ENCODE measurements around the gene GRK7. TPM values are rescaled to one million over a fixed set of nuclear protein-coding genes. Genes with fewer than 3 reads are reported as not detected.
"Not testable (repeated sequence)": the region's sequence is repeated elsewhere in the genome, so short reads cannot be mapped to it uniquely, and the experiment has no call there.

Gene GRK7
- total and polyA plus RNA-seq, 5 donors = not detected

GRCh38 chr3:141754032-141754431, 9.2 kb upstream of the GRK7 start:
- no peak for DNase-seq
- intact Hi-C loops (cut with DNase I) = no loop called here
- 92% methylated on average over 1 of the region's 1 CpG for WGBS
- no peak overlapping the region for H3K27ac ChIP-seq (ENCODE audit: low read length)
- H3K9me3 ChIP-seq (ENCODE audit: control insufficient read depth, low read length) = no peaks in the 10 kb centered on the region
- H3K4me3 ChIP-seq (ENCODE audit: low read length) = no peak overlapping the region
- H3K4me1 ChIP-seq (ENCODE audit: control insufficient read depth, insufficient read depth, low read length) = no peaks in the 10 kb centered on the region
- no peak for ATAC-seq
- H3K27me3 ChIP-seq (ENCODE audit: control insufficient read depth, insufficient read depth) = no peaks in the 10 kb centered on the region

DNA sequence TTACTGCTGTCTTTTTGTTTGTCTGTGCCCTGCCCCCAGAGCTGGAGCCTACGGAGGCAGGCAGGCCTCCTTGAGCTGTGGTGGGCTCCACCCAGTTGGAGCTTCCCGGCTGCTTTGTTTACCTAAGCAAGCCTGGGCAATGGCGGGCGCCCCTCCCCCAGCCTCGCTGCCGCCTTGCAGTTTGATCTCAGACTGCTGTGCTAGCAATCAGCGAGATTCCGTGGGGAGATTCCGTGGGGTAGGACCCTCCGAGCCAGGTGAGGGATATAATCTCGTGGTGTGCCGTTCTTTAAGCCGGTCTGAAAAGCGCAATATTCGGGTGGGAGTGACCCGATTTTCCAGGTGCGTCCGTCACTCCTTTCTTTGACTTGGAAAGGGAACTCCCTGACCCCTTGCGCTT, 656 bp upstream of the GRK7 start:
- intact Hi-C loops (cut with DNase I); H3K27me3 ChIP-seq (ENCODE audit: control insufficient read depth, insufficient read depth); H3K4me3 ChIP-seq (ENCODE audit: low read length); DNase-seq; H3K27ac ChIP-seq (ENCODE audit: low read length); H3K9me3 ChIP-seq (ENCODE audit: control insufficient read depth, low read length); H3K4me1 ChIP-seq (ENCODE audit: control insufficient read depth, insufficient read depth, low read length); ATAC-seq: not testable (repeated sequence)
- 85% methylated on average over 17 of the region's 19 CpGs for WGBS

GRCh38 chr3:141764045-141764444, 837 bp downstream of the GRK7 start:
- no peaks in the 10 kb centered on the region for H3K4me1 ChIP-seq (ENCODE audit: control insufficient read depth, insufficient read depth, low read length)
- 94% methylated on average over 2 of the region's 2 CpGs for WGBS
- H3K4me3 ChIP-seq (ENCODE audit: low read length) = no peak overlapping the region
- intact Hi-C loops (cut with DNase I) = no loop called here
- no peak for DNase-seq
- no peak overlapping the region for H3K27ac ChIP-seq (ENCODE audit: low read length)
- no peaks in the 10 kb centered on the region for H3K27me3 ChIP-seq (ENCODE audit: control insufficient read depth, insufficient read depth)
- ATAC-seq = no peak
- H3K9me3 ChIP-seq (ENCODE audit: control insufficient read depth, low read length) = no peaks in the 10 kb centered on the region

- DNase-seq (no peak), ATAC-seq (no peak)
- Histone ChIP-seq H3K4me3 (ENCODE audit: low read length) (no peak overlapping the region), H3K9me3 (ENCODE audit: control insufficient read depth, low read length) (no peaks in the 10 kb centered on the region), H3K27me3 (ENCODE audit: control insufficient read depth, insufficient read depth) (no peaks in the 10 kb centered on the region), H3K27ac (ENCODE audit: low read length) (no peak overlapping the region), H3K4me1 (ENCODE audit: control insufficient read depth, insufficient read depth, low read length) (no peaks in the 10 kb centered on the region)
- intact Hi-C loops (cut with DNase I) = no loop called here
- 94% methylated on average over 1 of the region's 1 CpG for WGBS
These were observed 1.3 kb downstream of the GRK7 start for GRCh38 chr3:141764465-141764864.

DNA sequence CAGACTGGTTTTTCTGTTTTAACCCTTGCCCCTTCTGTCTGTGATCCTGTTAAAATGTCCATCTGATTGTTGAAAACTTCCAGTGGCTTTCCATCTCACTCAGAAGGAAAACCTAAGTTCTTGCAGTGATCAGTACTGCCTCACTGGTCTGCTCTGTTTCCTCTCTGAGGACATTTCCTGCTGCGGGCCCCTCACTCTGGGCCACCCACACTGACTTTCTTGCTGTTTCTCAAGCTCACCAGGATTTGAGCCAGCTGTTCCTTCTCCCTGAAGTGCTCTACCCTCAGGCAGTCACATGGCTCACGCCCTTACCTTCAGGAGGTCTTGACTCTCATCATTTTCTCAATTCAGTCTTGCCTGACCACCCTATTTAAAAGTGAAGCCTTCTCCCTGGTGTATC, 1.8 kb downstream of the GRK7 start:
- no peak overlapping the region for H3K27ac ChIP-seq (ENCODE audit: low read length)
- H3K4me3 ChIP-seq (ENCODE audit: low read length) = no peak overlapping the region
- no peaks in the 10 kb centered on the region for H3K27me3 ChIP-seq (ENCODE audit: control insufficient read depth, insufficient read depth)
- WGBS = 76% methylated on average over 2 of the region's 2 CpGs
- no peaks in the 10 kb centered on the region for H3K4me1 ChIP-seq (ENCODE audit: control insufficient read depth, insufficient read depth, low read length)
- DNase-seq (no peak), ATAC-seq (no peak)
- intact Hi-C loops (cut with DNase I) = no loop called here
- H3K9me3 ChIP-seq (ENCODE audit: control insufficient read depth, low read length) = no peaks in the 10 kb centered on the region

DNA sequence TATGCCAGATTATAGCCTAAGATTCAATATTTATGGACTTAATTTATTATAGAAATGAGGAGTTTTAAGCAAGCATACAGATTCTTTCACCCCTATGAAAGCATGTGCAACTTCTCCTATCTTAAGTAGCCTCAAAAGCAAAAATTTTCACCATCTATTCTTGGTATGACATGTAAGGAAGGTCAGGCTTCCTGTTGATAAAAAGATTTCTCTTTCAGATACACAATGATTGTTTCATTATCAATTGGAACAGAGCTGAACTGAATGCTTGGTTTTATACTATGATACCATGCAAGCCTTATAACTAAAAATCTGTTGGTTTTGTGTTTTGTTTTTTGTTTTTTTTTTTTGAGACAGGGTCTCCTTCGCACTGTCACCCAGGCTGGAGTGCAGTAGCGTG, 3.9 kb downstream of the GRK7 start:
- no peak for DNase-seq
- Histone ChIP-seq H3K9me3 (ENCODE audit: control insufficient read depth, low read length) (no peaks in the 10 kb centered on the region), H3K27me3 (ENCODE audit: control insufficient read depth, insufficient read depth) (no peaks in the 10 kb centered on the region), H3K4me1 (ENCODE audit: control insufficient read depth, insufficient read depth, low read length) (no peaks in the 10 kb centered on the region), H3K4me3 (ENCODE audit: low read length) (no peak overlapping the region), H3K27ac (ENCODE audit: low read length) (no peak overlapping the region)
- ATAC-seq = no peak
- intact Hi-C loops (cut with DNase I) = no loop called here
- WGBS = 83% methylated on average over 2 of the region's 2 CpGs

GRCh38 chr3:141769221-141769894, 6.2 kb downstream of the GRK7 start:
- 45% methylated on average over 6 of the region's 6 CpGs for WGBS
- H3K4me3 ChIP-seq (ENCODE audit: low read length) = no peak overlapping the region
- ATAC-seq (no peak), DNase-seq (peak in 1 of 3 donors; percentile 42)
- no peaks in the 10 kb centered on the region for H3K4me1 ChIP-seq (ENCODE audit: control insufficient read depth, insufficient read depth, low read length)
- no peaks in the 10 kb centered on the region for H3K9me3 ChIP-seq (ENCODE audit: control insufficient read depth, low read length)
- H3K27ac ChIP-seq (ENCODE audit: low read length) = no peak overlapping the region
- no peaks in the 10 kb centered on the region for H3K27me3 ChIP-seq (ENCODE audit: control insufficient read depth, insufficient read depth)
- intact Hi-C loops (cut with DNase I) = no loop called here

GRCh38 chr3:141773676-141774075, 10.5 kb downstream of the GRK7 start:
- Histone ChIP-seq H3K27ac (ENCODE audit: low read length) (no peak overlapping the region), H3K4me3 (ENCODE audit: low read length) (no peak overlapping the region), H3K9me3 (ENCODE audit: control insufficient read depth, low read length) (no peaks in the 10 kb centered on the region), H3K4me1 (ENCODE audit: control insufficient read depth, insufficient read depth, low read length) (no peaks in the 10 kb centered on the region), H3K27me3 (ENCODE audit: control insufficient read depth, insufficient read depth) (no peaks in the 10 kb centered on the region)
- WGBS = 95% methylated on average over 6 of the region's 6 CpGs
- intact Hi-C loops (cut with DNase I) = no loop called here
- ATAC-seq (no peak), DNase-seq (no peak)

DNA sequence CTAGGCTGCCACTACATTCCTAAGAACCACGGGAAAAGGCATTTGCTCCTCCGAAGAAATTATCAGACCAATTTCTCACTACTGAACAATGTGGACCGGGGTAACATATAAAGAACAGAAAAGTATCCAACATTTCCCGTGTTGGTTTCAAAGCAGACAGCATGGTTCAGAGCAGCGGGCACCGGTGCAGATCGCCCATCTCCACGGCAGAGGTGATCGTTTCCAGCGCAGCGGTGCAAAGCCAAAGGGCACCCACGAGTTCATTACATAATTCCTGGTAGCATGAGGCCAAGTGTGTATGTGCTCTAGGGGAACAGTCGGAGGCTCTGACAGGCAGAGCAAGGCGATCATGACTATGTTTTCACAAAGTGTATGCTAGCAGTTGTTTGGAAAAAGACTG, 13.2 kb downstream of the GRK7 start:
- WGBS = 85% methylated on average over 14 of the region's 14 CpGs
- no peak for DNase-seq

DNA sequence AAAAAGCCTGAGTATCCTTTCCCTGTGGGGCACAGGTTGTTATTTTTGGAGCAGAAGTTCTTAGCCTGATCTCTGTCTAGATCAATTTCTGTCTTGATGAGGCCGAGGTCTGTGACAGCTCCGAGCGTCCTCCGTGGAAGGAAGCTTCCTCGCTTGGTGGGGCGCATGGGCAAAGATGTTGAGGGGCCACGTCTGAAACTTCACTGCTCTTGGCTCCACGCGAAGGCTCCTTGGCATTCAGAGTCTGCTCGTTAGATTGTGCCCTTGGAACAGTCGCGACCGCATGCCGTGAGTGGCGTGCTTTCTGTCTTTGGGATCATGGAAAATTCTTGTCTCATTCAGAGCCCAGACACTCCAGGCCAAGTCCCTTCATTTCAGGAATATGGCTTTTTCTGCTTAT, 13.7 kb downstream of the GRK7 start:
- WGBS = 77% methylated on average over 15 of the region's 15 CpGs
- Histone ChIP-seq H3K4me1 (ENCODE audit: control insufficient read depth, insufficient read depth, low read length) (no peaks in the 10 kb centered on the region), H3K9me3 (ENCODE audit: control insufficient read depth, low read length) (no peaks in the 10 kb centered on the region), H3K27ac (ENCODE audit: low read length) (no peak overlapping the region), H3K27me3 (ENCODE audit: control insufficient read depth, insufficient read depth) (no peaks in the 10 kb centered on the region), H3K4me3 (ENCODE audit: low read length) (no peak overlapping the region)
- intact Hi-C loops (cut with DNase I) = no loop called here
- DNase-seq (peak in 1 of 3 donors; percentile 30), ATAC-seq (no peak)

More for the DNA sequence above, 13.2 kb downstream of the GRK7 start:
- H3K27ac ChIP-seq (ENCODE audit: low read length) = no peak overlapping the region
- intact Hi-C loops (cut with DNase I) = no loop called here
- ATAC-seq = no peak
- no peaks in the 10 kb centered on the region for H3K27me3 ChIP-seq (ENCODE audit: control insufficient read depth, insufficient read depth)
- no peak overlapping the region for H3K4me3 ChIP-seq (ENCODE audit: low read length)
- no peaks in the 10 kb centered on the region for H3K4me1 ChIP-seq (ENCODE audit: control insufficient read depth, insufficient read depth, low read length)
- no peaks in the 10 kb centered on the region for H3K9me3 ChIP-seq (ENCODE audit: control insufficient read depth, low read length)

- WGBS = 92% methylated on average over 42 of the region's 42 CpGs
These were observed 15.0 kb downstream of the GRK7 start for GRCh38 chr3:141777957-141778813.

More at GRCh38 chr3:141777957-141778813, 15.0 kb downstream of the GRK7 start:
- no peaks in the 10 kb centered on the region for H3K9me3 ChIP-seq (ENCODE audit: control insufficient read depth, low read length)
- H3K27ac ChIP-seq (ENCODE audit: low read length) = no peak overlapping the region
- DNase-seq (peak in 1 of 3 donors; percentile 28), ATAC-seq (peak in 1 of 2 donors; percentile 13)
- H3K27me3 ChIP-seq (ENCODE audit: control insufficient read depth, insufficient read depth) = no peaks in the 10 kb centered on the region
- no peak overlapping the region for H3K4me3 ChIP-seq (ENCODE audit: low read length)
- intact Hi-C loops (cut with DNase I) = no loop called here
- no peaks in the 10 kb centered on the region for H3K4me1 ChIP-seq (ENCODE audit: control insufficient read depth, insufficient read depth, low read length)
